Activated CD4-positive, alpha-beta T cell treated with anti-CD3 and anti-CD28 coated beads for 48 hours (primary cell): Measurements from ENCODE around the gene CLCN7.

Source experiments
- DNase-seq: peaks from one replicate; pipeline ENCODE4 v3.0.0-alpha.2; 2020

Gene CLCN7

GRCh38 chr16:1398351-1398750 is 76.5 kb downstream of the CLCN7 start:
- no peak for DNase-seq

- DNase-seq = no peak
These were observed 77.0 kb downstream of the CLCN7 start for GRCh38 chr16:1397779-1398178.

- no peak for DNase-seq
These were observed 79.3 kb downstream of the CLCN7 start for GRCh38 chr16:1395444-1396031.
